C4-2B (cell line): ENCODE data around the gene PRR5.

Experiments used
- ZFX ChIP-seq: fragments of 450-650 bp; IDR thresholded peaks from 2 replicates; pipeline ENCODE4 v1.6.1; 2017
- TF ChIP-seq, protein P1 (sequence below): fragments of 450-650 bp; conservative IDR thresholded peaks from 2 replicates; pipeline ENCODE4 v1.5.1; 2017; ENCODE audit warnings: mild to moderate bottlenecking

DNA sequence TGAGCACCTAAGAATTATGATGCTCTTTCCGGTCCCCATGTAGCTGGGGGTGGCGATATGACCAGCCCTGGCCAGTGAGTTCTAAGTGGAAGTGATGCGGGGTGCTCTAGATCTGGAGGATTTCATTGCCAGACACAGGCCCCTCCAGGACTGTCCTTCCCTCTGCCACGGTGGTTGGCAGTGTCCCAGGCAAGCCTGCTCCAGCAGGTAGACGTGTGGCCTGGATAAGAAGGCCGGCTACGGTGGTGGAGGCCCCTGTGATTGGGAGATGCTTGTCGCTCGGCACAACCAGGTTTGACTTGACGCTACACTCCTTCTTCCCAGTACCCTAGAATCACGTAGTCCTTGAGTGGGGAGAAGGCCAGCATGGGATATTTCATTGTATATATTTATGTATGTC lies 41.2 kb downstream of the PRR5 start:
- TF ChIP-seq, protein P1, sequence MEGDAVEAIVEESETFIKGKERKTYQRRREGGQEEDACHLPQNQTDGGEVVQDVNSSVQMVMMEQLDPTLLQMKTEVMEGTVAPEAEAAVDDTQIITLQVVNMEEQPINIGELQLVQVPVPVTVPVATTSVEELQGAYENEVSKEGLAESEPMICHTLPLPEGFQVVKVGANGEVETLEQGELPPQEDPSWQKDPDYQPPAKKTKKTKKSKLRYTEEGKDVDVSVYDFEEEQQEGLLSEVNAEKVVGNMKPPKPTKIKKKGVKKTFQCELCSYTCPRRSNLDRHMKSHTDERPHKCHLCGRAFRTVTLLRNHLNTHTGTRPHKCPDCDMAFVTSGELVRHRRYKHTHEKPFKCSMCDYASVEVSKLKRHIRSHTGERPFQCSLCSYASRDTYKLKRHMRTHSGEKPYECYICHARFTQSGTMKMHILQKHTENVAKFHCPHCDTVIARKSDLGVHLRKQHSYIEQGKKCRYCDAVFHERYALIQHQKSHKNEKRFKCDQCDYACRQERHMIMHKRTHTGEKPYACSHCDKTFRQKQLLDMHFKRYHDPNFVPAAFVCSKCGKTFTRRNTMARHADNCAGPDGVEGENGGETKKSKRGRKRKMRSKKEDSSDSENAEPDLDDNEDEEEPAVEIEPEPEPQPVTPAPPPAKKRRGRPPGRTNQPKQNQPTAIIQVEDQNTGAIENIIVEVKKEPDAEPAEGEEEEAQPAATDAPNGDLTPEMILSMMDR = no peak
- no peak for TF ChIP-seq ZFX
